ENCODE data around the gene XYLB.

- no peak for TF ChIP-seq TAF1 (IDR thresholded peaks at IDR 0.05; ENCODE audit: low read depth, low read length)
- no peak for TF ChIP-seq POLR2A (IDR thresholded peaks at IDR 0.05; ENCODE audit: low read depth, low read length)
Observed at GRCh38 chr3:38375072-38375471, 28.5 kb downstream of the XYLB start.

Measured in GM12891 (cell line).